Panc1 (cell line): ENCODE measurements around the gene MINK1. TPM values are rescaled to one million over a fixed set of nuclear protein-coding genes. Genes with fewer than 3 reads are reported as not detected.

Experiments used
- ATAC-seq: fragments of 200-7000 bp; cut with Tn5 transposase; 2 replicates; pipeline ENCODE4 v1.9.1; 2020; ENCODE audit warnings: mild to moderate bottlenecking, moderate library complexity
- BruUV-seq: library from RNA; stranded (reverse); fragments of 400-500 nt; replicated peaks from 2 replicates; lab custom pipeline; 2021; lab: Mats Ljungman, UMichigan
- CTCF ChIA-PET: fragments of 300-600 bp; sonication (Branson Sonifier 250); formaldehyde crosslinking; loops from one replicate; lab custom pipeline; 2022; ENCODE audit warnings: antibody characterized with exemption; lab: Charles Lee
- POLR2A ChIA-PET: fragments of 300-600 bp; sonication (Branson Sonifier 250); formaldehyde crosslinking; loops from one replicate; lab custom pipeline; 2022; ENCODE audit warnings: antibody characterized with exemption; lab: Charles Lee
- DNase-seq: peaks from one replicate; pipeline ENCODE4 v3.0.0-alpha.2; 2010; ENCODE audit warnings: low read depth, low spot score
- H3K27ac ChIP-seq: 2 replicates; pipeline ENCODE4 v1.5.1; 2011; ENCODE audit warnings: mild to moderate bottlenecking, low read length, inconsistent platforms
- H3K27me3 ChIP-seq: fragments of 200-500 bp; sonication (Bioruptor generic); 2 replicates; pipeline ENCODE4 v1.6.0; 2014; ENCODE audit warnings: low read length, inconsistent platforms; ENCODE audit not compliant: control insufficient read depth, insufficient read depth
- H3K36me3 ChIP-seq: fragments of 200-500 bp; sonication (Bioruptor generic); 2 replicates; pipeline ENCODE4 v1.5.1; 2014; ENCODE audit warnings: inconsistent platforms, mild to moderate bottlenecking, low read length, moderate library complexity; ENCODE audit not compliant: control insufficient read depth, insufficient read depth
- H3K4me1 ChIP-seq: 2 replicates; pipeline ENCODE4 v1.5.1; 2011; ENCODE audit warnings: inconsistent platforms, mild to moderate bottlenecking, low read length, moderate library complexity; ENCODE audit not compliant: control insufficient read depth, insufficient read depth
- H3K4me3 ChIP-seq, 2 experiments: 2 replicates each; pipeline ENCODE4 v1.5.1; 2011 to 2012; ENCODE audit warnings: low read depth in 2 of 2, low read length in 2 of 2, mild to moderate bottlenecking in 2 of 2, inconsistent platforms in 1 of 2, moderate library complexity in 1 of 2
- H3K9me3 ChIP-seq: fragments of 200-500 bp; sonication (Bioruptor generic); 2 replicates; pipeline ENCODE4 v1.5.1; 2014; ENCODE audit warnings: low read depth, mild to moderate bottlenecking, inconsistent platforms, low read length, moderate library complexity; ENCODE audit not compliant: control insufficient read depth, insufficient read depth
- POLR2AphosphoS5 ChIP-seq: IDR thresholded peaks from 2 replicates; pipeline ENCODE4 v1.6.1; 2012; ENCODE audit warnings: mild to moderate bottlenecking, low read depth, low read length, moderate library complexity
- SIN3A ChIP-seq: IDR thresholded peaks from 2 replicates; pipeline ENCODE4 v1.6.1; 2012; ENCODE audit warnings: low read depth, mild to moderate bottlenecking, low read length, moderate library complexity, borderline replicate concordance; ENCODE audit not compliant: insufficient read depth
- TCF7L2 ChIP-seq: IDR thresholded peaks from 2 replicates; pipeline ENCODE4 v1.6.1; 2011; ENCODE audit warnings: mild to moderate bottlenecking, low read depth, low read length, inconsistent platforms
- in situ Hi-C: cut with HindIII; loops from 2 replicates; pipeline ENCODE4 v1.10.0; 2016; ENCODE audit warnings: low sequenced_read_pairs, low pct_unique_long_range_greater_than_20kb
- intact Hi-C: fragments of 100-400 bp; cut with micrococcal nuclease; formaldehyde crosslinking; loops from one replicate; pipeline ENCODE4 v1.10.0; 2022; ENCODE audit not compliant: unreplicated experiment
- total RNA-seq: library from RNA; stranded (reverse); gene quantifications from one replicate; pipeline ENCODE4 v1.2.1, GENCODE V29; 2021; ENCODE audit not compliant: unreplicated experiment
- TF ChIP-seq, protein P1 (sequence below), 2 experiments: IDR thresholded peaks; 2 replicates each; pipeline ENCODE4 v1.6.1; 2011 to 2012; ENCODE audit warnings: low read depth in 2 of 2, control low read depth in 1 of 2, low read length in 1 of 2, mild to moderate bottlenecking in 1 of 2, moderate library complexity in 1 of 2; ENCODE audit not compliant: insufficient read depth in 1 of 2
- TF ChIP-seq, protein P2 (sequence below): fragments of 450-650 bp; IDR thresholded peaks from 2 replicates; pipeline ENCODE4 v1.5.1; 2017; ENCODE audit warnings: mild to moderate bottlenecking

MINK1 gene
- total RNA-seq, 1 experiment from 2014 or later, result 78.2 TPM

DNA sequence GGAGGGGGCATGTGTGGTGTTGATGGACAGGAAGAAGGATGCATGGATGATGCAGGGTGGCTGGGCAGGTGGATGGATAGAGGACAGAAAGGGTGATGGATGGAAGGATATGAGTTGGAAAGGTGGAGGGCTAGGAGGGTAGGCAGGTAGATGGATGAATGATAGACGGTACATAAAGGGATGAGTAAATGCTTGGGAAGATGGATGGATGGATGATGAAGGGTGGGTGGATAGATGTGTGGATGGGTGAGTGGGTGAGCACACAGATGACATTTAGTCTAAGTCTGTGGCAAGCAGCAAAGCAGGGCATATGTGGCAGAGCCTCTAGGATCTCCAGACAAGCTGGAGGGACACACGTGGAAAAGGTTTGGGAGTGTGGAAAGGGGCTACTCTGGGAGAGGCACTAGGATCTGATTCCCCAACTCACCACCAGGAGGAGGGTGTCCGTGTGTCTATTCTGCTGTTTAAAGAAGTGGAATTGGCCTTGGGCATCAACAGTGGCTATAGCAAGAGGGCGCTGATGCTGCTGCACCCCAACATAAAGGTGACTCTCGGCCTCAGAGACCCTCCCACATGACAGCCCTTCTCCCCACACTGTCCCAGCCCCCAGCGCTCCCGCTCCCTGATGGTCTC is 18.0 kb upstream of the MINK1 start:
- intact Hi-C loops, result no loop called here
- Histone ChIP-seq H3K4me1 (no peaks in the 10 kb centered on the region), H3K36me3 (no peaks in the 10 kb centered on the region), H3K27ac (no peak overlapping the region), H3K4me3 (no peak overlapping the region), H3K27me3 (no peaks in the 10 kb centered on the region), H3K9me3 (no peaks in the 10 kb centered on the region)
- ChIA-PET POLR2A (no interaction called here), CTCF (no interaction called here)
- BruUV-seq, result no TSS peak
- in situ Hi-C loops, result no loop called here
- DNase-seq (no peak), ATAC-seq (peak; percentile 53; the same call in 1 of the 2 replicates)
- no peak for TF ChIP-seq TCF7L2
- TF ChIP-seq, protein P1, sequence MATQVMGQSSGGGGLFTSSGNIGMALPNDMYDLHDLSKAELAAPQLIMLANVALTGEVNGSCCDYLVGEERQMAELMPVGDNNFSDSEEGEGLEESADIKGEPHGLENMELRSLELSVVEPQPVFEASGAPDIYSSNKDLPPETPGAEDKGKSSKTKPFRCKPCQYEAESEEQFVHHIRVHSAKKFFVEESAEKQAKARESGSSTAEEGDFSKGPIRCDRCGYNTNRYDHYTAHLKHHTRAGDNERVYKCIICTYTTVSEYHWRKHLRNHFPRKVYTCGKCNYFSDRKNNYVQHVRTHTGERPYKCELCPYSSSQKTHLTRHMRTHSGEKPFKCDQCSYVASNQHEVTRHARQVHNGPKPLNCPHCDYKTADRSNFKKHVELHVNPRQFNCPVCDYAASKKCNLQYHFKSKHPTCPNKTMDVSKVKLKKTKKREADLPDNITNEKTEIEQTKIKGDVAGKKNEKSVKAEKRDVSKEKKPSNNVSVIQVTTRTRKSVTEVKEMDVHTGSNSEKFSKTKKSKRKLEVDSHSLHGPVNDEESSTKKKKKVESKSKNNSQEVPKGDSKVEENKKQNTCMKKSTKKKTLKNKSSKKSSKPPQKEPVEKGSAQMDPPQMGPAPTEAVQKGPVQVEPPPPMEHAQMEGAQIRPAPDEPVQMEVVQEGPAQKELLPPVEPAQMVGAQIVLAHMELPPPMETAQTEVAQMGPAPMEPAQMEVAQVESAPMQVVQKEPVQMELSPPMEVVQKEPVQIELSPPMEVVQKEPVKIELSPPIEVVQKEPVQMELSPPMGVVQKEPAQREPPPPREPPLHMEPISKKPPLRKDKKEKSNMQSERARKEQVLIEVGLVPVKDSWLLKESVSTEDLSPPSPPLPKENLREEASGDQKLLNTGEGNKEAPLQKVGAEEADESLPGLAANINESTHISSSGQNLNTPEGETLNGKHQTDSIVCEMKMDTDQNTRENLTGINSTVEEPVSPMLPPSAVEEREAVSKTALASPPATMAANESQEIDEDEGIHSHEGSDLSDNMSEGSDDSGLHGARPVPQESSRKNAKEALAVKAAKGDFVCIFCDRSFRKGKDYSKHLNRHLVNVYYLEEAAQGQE (IDR thresholded peaks at IDR 0.05; ENCODE audit: insufficient read depth in 1 of 2, low read depth in 2 of 2, low read length in 1 of 2), result no peak
- TF ChIP-seq POLR2AphosphoS5, result no peak
- TF ChIP-seq, protein P2, sequence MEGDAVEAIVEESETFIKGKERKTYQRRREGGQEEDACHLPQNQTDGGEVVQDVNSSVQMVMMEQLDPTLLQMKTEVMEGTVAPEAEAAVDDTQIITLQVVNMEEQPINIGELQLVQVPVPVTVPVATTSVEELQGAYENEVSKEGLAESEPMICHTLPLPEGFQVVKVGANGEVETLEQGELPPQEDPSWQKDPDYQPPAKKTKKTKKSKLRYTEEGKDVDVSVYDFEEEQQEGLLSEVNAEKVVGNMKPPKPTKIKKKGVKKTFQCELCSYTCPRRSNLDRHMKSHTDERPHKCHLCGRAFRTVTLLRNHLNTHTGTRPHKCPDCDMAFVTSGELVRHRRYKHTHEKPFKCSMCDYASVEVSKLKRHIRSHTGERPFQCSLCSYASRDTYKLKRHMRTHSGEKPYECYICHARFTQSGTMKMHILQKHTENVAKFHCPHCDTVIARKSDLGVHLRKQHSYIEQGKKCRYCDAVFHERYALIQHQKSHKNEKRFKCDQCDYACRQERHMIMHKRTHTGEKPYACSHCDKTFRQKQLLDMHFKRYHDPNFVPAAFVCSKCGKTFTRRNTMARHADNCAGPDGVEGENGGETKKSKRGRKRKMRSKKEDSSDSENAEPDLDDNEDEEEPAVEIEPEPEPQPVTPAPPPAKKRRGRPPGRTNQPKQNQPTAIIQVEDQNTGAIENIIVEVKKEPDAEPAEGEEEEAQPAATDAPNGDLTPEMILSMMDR, result no peak
- no peak for TF ChIP-seq SIN3A

DNA sequence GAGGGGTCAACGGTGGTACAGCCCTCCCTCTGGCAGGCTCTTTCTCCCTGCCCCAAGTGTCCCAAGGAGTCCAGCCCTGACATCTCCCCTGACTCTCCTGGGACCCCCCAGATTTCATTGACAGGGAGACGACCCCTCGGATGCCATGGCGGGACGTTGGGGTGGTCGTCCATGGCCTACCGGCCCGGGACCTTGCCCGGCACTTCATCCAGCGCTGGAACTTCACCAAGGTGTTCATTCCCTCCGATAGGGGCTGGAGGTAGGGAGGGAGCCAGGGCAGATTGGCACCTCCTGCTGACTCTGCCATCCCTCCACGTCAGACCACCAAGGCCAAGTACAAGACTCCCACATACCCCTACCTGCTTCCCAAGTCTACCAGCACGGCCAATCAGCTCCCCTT is 16.3 kb upstream of the MINK1 start:
- intact Hi-C loops, result no loop called here
- POLR2A ChIA-PET, result interaction anchor here (0.7 kb wide), 1 partner anchor 27 kb away, joined by 4 read pairs; no protein-coding TSS in a partner anchor
- in situ Hi-C loops, result no loop called here

More for the DNA sequence above, 16.3 kb upstream of the MINK1 start:
- Histone ChIP-seq H3K27me3 (no peaks in the 10 kb centered on the region), H3K27ac (no peak overlapping the region), H3K9me3 (no peaks in the 10 kb centered on the region), H3K4me3 (no peak overlapping the region), H3K36me3 (no peaks in the 10 kb centered on the region), H3K4me1 (no peaks in the 10 kb centered on the region)
- CTCF ChIA-PET, result interaction anchor here (0.6 kb wide), 1 partner anchor 41 kb away, joined by 9 read pairs; no protein-coding TSS in a partner anchor
- no TSS peak for BruUV-seq
- no peak for ATAC-seq
- TF ChIP-seq, protein P1 (IDR thresholded peaks at IDR 0.05; ENCODE audit: insufficient read depth in 1 of 2, low read depth in 2 of 2, low read length in 1 of 2), result no peak
- TF ChIP-seq TCF7L2, result no peak
- TF ChIP-seq, protein P2, result no peak
- no peak for TF ChIP-seq SIN3A
- TF ChIP-seq POLR2AphosphoS5, result no peak
- DNase-seq, result no peak
